GM20000 (cell line): Measurements from ENCODE around the gene CHRNB1.

ENCODE experiments used
- DNase-seq: peaks from one replicate; pipeline ENCODE4 v3.0.0; 2012; ENCODE audit warnings: low spot score
- CTCF ChIP-seq: IDR thresholded peaks from 2 replicates; pipeline ENCODE4 v1.5.1; 2012; ENCODE audit warnings: mild to moderate bottlenecking, control low read depth; ENCODE audit errors: extremely low read depth, missing control alignments

The CHRNB1 gene

GRCh38 chr17:7404737-7405349, 40.0 kb upstream of the CHRNB1 start:
- DNase-seq = no peak
- TF ChIP-seq CTCF = no peak

GRCh38 chr17:7405350-7406234, 39.3 kb upstream of the CHRNB1 start:
- no peak for DNase-seq
- no peak for TF ChIP-seq CTCF

GRCh38 chr17:7406235-7406825, 38.5 kb upstream of the CHRNB1 start:
- no peak for DNase-seq
- no peak for TF ChIP-seq CTCF

GRCh38 chr17:7407082-7407481, 37.8 kb upstream of the CHRNB1 start:
- no peak for DNase-seq
- TF ChIP-seq CTCF = no peak

- TF ChIP-seq CTCF = no peak
Measured at GRCh38 chr17:7407485-7408251, 37.2 kb upstream of the CHRNB1 start, which contains the start of gene NLGN2. Gene NLGN2 (plus strand): TSS chr17:7407845. CDS start chr17:7408256, 411 bp downstream.

GRCh38 chr17:7408252-7408727, 36.6 kb upstream of the CHRNB1 start:
- TF ChIP-seq CTCF = no peak
- no peak for DNase-seq

More at GRCh38 chr17:7407485-7408251, 37.2 kb upstream of the CHRNB1 start, which contains the start of gene NLGN2:
- no peak for DNase-seq
